ENCODE results near the gene RALGPS1.

The RALGPS1 gene

GRCh38 chr9:127267793-127268525 is 353.4 kb downstream of the RALGPS1 start:
- DNase-seq, result no peak

DNA sequence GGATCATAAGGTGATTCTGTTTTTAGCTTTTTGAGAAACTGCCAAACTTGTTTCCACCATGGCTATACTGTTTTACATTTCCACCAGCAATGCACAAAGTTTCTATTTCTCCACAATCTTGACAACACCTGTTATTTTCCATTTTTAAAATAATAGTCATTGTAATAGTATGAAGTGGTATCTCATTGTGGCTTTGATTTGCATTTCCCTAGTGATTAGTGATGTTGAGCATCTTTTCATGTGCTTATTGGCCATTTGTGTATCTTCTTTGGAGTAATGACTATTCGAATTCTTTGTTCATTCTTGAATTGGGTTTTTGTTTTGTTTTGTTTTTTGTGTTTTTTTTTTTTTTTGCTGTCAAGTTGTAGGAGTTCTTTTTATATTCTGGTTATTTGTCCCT is 354.9 kb downstream of the RALGPS1 start:
- DNase-seq, result no peak

Data from fibroblast of upper back skin (primary cell).